Raji (cell line): ENCODE data around the gene KNCN.

ENCODE experiments used
- POLR2A ChIP-seq: IDR thresholded peaks from 2 replicates; pipeline ENCODE4 v1.6.1; 2011; ENCODE audit warnings: low read depth, low read length, control low read depth; ENCODE audit not compliant: insufficient read depth

The KNCN gene

GRCh38 chr1:46533179-46533864, 18.1 kb downstream of the KNCN start:
- no peak for TF ChIP-seq POLR2A

GRCh38 chr1:46532498-46533178, 18.8 kb downstream of the KNCN start:
- TF ChIP-seq POLR2A: no peak

DNA sequence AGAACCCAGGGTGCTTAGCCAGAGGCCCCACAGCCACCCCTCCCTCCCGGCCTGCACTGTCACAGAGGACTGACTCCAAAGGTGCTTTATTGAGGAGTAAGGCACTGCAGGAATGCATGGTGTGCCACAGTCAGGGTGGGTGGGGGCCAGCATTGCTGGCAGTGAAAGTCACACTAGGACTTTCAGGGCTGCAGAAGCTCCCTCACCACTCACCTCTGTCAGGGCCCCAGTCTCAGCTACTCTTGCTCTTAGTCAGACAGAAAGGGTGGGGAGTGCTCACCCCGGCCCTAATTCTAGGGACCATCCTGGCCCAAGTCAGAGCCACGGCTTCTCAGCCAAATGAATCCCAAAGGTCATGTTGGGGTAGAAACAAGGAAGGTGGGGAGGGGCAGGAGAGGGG, 19.4 kb downstream of the KNCN start:
- no peak for TF ChIP-seq POLR2A

DNA sequence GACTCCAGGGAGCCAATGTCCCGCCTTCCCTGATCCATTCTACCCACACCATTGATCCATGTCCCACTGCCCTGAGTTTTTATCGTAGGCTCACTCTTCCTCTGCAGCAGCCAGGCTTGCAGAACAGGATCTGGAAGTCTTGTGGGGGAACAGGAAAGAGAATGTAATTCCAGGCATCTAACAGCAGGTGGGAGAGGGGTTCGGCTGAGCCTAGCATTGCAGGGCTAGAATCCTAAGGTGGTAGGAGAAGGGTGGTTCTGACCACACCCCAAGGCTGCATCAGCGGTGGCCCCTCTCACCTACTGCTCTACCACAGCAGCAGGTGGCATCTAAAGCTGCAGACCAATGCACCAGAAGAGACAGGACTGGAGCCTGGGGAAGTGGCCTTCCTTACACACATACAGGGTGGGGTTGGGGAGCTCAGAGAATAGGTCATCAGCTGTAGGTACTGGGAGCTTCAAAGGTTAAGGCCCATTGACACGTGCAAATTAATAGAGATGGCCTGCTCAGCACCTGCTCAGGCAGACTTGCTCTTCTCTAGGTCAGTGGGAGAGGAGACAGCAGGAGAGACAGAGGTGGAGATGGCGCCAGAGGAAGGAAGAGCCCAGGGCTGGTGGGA, 20.5 kb downstream of the KNCN start:
- TF ChIP-seq POLR2A: no peak

DNA sequence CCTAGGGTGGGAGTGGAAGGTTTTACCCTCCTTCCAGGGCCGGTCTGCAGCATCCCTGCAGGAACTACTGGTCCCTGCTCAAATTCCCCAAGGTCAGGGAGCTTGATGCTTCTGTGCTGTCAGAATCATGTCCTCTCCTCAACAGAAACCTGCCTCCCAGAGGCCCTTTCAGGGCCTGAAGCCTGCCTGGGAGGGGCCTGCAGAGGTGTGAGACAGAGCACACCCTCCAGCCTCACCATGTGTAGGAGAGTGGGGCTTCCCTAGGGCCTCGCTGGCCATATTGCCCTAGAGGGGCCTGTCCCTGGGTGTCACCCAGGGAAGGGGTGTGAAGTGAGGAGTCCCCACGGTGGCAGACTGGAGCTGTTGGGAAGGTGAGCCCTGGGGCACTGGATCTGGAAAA, 21.1 kb downstream of the KNCN start:
- no peak for TF ChIP-seq POLR2A

DNA sequence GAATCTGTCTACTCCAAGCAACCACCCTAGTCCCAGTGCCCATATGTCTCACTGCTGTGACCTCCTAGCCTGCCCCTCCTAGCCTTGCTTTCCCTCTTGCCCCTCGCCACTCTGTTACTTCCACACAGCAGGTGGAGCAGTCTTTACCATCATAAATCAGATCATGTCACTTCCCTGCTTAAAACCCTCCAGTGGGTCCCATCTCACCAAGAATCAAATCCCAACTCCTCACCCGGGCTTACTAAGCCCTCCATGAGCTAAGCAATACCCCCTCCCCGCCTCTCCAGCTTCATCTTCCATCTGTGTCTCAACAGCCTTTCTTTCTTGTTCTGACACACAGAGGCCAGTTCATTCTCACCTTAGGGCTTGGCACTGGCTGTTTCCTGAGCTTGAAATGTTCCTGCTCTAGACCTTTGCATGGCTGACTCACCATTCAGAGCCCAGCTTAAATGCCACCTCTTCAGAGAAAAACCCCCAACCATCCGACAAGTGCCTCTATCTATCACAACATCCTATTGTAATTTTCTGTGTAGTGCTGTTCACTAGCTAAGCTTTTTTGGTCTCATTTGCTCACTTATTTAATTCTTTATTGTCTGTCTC, 22.3 kb downstream of the KNCN start:
- TF ChIP-seq POLR2A: no peak

GRCh38 chr1:46528297-46528955, 23.0 kb downstream of the KNCN start:
- TF ChIP-seq POLR2A: no peak

DNA sequence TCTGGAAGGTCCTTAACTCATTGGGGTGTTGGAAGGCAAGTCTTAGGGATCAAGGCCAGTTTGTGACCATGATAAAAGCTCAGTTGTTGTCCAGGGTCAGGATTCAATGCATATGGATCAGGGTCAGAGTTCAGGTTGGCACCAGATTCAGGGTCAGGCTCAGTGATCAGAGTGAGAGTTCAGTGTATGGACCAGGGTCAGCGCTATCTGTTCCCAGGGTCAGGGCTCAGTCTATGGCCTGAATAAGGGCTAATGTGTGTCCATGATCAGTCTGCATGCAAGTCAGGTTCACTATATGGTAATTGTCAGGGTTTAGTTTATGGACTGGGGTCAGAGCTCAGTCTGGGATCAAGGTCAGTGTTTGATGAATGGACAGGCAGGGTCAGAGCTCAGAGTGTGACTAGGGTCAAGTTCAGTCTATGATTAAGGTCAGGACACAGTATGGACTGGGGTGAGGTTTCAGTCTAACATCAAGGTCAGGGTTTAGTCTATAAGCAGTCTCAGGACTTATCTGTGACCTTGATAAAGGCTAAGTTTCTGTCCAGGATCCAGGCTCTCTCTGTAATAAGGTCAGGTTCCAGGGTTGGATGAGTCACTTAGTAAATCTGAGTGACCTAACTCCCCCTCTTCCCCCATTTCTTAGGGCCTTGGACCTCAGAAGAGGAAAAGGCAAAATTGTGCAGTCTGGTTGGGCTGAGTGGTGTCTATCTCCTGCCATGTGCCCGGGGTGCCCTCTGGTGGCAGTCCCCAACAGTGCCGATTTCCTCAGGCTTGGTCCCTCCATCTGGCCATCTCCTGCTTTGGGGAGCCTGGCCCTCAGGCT, 23.8 kb downstream of the KNCN start:
- TF ChIP-seq POLR2A: no peak

DNA sequence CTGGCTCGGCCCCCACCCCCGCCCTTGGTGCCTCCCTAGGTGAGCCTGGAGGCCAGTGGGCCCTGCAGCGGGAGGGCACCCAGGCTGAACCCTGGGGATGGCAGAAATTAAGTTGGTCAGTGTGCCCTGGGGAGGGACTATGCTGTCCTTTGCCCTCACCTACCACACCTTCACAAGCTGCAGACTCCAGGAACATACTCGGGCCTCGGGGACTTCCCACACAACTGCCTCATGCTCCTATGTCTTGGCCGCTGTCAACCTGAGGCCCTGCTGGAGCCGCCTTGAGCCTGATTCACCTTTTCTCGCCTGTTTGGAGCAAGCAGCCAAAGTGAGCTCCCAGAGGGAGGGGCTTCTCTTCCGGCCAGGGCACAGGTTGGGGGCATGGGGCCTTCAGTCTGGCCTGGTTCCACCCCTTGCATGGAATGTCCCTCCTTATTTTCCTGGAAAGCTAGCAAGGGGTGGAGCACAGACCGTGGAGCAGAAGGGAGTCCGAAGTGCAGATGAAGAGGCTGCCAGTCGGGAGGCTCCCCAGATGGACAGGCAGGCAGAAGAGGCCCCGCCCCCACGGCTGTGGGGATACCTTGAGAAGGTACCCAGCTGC, 24.7 kb downstream of the KNCN start:
- TF ChIP-seq POLR2A: no peak

DNA sequence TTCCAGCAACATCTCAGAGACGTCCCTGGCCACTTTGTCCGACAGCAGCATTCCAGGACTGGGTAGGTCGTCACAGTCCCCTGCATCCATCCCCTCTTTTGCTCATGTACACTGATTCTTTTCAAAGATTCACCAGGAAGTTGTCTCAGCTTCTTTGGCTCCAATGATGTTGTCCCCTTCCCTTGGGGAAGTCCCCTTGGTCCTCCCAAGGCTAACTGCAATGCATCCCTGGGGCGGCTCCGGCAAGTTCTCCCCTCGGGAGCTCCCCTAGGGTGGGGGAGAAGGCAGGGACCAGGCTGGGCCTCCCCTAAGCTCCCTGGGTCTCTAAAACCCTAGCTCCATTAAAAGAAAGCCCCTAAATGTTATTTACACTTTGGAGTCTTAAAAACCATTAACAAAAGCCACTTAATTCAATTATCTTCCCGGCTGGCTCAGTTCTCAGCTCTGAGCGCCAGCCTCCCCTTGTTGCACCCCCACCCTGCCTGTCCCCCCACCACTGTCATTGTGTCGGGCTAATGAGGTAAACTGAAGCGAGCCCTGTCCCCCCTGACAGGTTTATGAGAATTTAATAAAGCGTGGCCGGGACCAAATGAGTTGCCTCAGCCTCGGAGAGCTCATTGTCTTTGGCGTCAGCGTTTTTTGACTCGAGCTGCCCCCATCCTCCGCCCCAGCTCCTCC, 25.3 kb downstream of the KNCN start:
- TF ChIP-seq POLR2A: no peak

GRCh38 chr1:46525253-46525983, 26.0 kb downstream of the KNCN start:
- no peak for TF ChIP-seq POLR2A

DNA sequence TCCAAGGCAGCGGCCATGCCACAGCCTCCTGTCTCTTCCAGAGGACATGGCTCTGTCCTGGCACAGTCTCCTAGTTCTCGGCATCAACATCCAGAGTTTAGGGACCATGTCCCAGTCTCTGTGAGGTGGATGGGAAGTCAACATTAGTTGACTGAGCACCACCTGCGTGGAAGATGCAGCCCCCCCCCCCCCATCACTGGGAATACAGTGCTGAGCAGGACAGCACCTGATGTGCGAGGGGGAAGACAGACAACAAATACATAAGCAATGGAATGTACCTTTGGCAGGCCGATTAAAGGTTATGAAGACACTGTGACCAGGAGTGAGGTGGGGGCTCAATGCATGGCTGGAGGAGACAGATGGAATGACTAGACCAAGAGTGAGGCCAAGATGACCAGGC, 26.6 kb downstream of the KNCN start:
- TF ChIP-seq POLR2A: no peak
